ENCODE data around the gene BLTP3A.
A peak's percentile ranks its signal among the peaks of the same experiment; 100 is the strongest.
"Not testable (repeated sequence)": the region's sequence is repeated elsewhere in the genome, so short reads cannot be mapped to it uniquely, and the experiment has no call there.

The BLTP3A gene

DNA sequence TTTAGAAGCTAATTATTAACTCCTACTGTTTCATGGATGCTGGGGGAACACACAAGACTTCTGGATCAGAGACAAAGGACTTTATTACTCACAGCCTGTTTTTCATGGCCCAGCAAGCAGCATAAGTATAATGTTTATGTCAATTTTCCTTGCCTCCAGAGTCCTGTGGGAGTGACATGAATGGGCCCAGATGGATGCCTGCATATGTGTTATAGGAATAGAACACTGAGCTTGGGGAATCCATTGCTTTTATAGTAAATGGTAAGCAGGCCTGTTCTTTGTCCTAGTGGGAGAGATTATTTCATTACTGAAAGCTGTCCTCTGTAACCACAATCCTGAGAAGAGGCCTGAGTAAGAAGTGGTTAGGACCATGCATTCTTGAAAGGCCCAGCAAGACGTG, 25.6 kb downstream of the BLTP3A start:
- H3K4me3 ChIP-seq (ENCODE audit: low read length): no peak overlapping the region
- DNase-seq (ENCODE audit: low read depth): no peak
- TF ChIP-seq, protein P1, sequence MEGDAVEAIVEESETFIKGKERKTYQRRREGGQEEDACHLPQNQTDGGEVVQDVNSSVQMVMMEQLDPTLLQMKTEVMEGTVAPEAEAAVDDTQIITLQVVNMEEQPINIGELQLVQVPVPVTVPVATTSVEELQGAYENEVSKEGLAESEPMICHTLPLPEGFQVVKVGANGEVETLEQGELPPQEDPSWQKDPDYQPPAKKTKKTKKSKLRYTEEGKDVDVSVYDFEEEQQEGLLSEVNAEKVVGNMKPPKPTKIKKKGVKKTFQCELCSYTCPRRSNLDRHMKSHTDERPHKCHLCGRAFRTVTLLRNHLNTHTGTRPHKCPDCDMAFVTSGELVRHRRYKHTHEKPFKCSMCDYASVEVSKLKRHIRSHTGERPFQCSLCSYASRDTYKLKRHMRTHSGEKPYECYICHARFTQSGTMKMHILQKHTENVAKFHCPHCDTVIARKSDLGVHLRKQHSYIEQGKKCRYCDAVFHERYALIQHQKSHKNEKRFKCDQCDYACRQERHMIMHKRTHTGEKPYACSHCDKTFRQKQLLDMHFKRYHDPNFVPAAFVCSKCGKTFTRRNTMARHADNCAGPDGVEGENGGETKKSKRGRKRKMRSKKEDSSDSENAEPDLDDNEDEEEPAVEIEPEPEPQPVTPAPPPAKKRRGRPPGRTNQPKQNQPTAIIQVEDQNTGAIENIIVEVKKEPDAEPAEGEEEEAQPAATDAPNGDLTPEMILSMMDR (IDR thresholded peaks at IDR 0.05; ENCODE audit: insufficient read depth, low read depth, low read length, missing control alignments): no peak

DNA sequence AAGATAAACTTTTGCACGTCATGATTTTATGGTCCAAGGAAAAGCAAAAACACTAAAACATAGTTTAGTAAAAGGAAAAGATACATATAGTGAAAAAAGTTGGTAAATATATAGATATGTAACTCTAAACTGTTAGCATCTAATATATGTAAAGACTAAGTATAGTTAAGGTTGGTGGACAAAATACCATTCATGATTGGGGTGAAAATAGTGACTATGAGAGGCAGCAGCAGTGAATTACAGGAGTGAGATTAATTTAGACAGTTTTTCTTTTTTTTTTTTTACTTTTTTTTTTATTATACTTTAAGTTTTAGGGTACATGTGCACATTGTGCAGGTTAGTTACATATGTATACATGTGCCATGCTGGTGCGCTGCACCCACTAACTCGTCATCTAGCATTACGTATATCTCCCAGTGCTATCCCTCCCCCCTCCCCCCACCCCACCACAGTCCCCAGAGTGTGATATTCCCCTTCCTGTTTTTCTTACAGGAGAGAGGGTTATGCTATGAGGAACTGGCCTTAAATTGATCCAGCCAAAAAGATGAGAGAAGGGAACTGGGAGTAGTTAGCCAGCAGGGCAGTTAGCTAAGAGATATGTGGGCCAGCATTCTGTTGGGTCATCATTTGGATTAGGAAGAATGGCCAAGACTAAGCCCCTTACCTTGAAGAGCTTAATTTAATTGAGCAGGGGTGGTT, 27.1 kb downstream of the BLTP3A start:
- H3K4me3 ChIP-seq (ENCODE audit: low read length); DNase-seq (ENCODE audit: low read depth): not testable (repeated sequence)

DNA sequence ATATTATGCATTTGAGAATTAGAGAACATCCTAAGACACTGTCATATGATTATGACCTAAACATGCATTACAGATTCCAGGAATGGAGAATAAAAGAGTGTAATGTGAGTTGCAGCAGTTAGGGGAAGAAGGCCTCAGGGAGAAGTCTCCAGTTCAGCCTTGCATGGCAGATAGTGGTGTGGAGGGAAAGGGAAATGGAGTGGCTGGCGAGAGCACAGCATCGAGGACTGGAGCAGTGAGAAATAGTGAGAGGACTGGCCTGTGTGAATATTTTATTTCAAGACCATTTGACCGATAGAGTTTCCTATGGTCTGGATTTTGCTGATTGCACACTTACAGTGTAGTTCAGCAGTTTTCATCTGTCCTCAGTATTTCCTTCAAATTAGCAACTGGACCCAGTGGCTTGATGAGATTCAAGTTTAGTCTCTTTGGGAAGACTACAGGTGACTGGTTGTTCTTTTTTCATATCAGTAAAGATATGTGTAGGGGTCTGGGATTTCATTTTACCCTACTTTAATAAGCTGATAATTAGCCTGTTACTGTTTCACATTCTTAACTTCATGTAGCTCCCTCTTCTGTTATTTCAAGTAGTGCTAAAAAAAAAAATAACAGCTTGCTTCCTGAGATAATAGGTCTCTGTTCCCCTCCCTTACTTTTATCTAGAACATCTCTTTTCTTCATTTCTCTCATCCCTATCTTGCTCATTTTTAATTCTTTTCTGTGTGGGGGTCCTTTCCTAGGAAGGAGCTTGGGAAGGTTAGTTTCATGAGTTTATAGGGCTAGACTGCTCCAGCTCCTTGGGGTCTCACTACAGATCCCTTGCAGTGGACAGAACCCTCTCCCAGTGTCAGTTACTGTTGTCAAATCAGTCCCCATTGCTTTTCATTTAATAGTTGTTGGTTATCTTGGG, 27.9 kb downstream of the BLTP3A start:
- no peak overlapping the region for H3K4me3 ChIP-seq (ENCODE audit: low read length)
- no peak for DNase-seq (ENCODE audit: low read depth)
- TF ChIP-seq, protein P1 (IDR thresholded peaks at IDR 0.05; ENCODE audit: insufficient read depth, low read depth, low read length, missing control alignments): no peak

DNA sequence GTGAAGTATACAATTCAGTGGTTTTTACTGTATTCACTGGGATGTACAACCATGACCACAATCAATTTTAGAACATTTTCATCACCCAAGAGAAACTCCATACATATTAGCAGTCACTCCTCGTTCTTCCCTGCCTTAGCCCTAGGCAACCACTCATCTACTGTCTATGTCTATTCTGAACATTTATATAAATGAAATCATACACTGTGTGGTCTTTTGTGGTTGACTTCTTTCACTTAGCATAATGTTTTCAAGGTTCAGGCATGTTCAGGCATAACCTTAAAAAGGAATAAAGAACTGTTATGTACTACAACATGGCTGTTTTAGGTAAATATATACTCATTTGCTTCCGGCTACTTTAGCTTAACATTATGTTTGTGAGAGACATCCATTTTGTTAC, 37.3 kb downstream of the BLTP3A start:
- DNase-seq (ENCODE audit: low read depth): peak; percentile 91
- TF ChIP-seq, protein P1 (IDR thresholded peaks at IDR 0.05; ENCODE audit: insufficient read depth, low read depth, low read length, missing control alignments): no peak
- no peak overlapping the region for H3K4me3 ChIP-seq (ENCODE audit: low read length)

DNA sequence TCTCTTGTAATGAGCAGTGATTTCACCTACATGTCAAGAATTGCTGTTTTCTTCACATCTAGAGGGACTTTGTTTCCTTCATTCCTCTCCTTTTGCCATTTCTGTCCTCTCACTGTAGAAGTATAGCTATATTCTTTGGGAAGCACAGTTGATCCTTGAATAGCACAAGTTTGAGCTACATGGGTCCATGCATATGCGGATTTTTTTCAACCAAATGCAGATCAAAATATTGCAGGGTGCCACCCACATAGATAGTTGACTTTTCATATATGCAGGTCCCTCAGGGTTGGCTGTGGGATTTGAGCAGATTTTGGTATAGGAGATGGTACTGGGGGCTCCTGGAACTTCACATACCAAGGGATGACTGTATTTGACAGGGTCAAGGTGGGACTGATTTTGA, 41.1 kb downstream of the BLTP3A start:
- H3K4me3 ChIP-seq (ENCODE audit: low read length): no peak overlapping the region
- DNase-seq (ENCODE audit: low read depth): no peak
- TF ChIP-seq, protein P1 (IDR thresholded peaks at IDR 0.05; ENCODE audit: insufficient read depth, low read depth, low read length, missing control alignments): no peak

DNA sequence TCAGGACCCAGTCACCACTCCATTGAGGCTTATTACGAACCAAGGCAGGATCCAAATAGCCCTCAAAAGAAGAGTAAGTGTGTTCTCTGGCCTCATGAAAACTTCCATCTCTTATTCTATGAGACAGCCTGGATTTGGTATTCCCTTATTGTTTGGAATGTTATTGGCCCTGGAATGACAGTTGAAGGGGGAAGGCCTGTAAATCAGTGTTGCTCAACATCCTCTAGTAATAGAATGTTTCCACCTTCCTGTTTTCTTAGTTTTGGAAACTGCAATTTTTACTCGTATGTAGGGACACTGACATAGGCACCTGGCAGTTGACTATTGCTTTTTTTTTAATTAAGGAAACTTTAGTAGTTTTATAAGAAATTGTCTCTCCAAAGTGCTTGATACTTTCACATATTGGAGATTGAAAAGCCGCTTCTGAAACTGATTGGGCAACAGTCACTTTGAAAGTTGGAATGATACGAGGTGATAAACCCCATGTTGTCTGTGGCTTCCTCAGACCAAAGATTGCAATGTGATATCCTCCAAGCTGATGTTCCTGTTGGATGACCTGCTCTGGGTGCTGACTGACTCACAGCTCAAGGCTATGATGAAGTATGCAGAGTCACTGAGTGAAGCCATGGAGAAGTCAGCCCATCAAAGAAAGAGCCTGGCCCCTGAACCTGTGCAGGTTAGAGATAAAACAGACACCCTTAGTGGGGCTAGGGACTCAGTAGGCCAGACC, 43.1 kb downstream of the BLTP3A start:
- no peak overlapping the region for H3K4me3 ChIP-seq (ENCODE audit: low read length)

More for the DNA sequence above, 43.1 kb downstream of the BLTP3A start:
- peak; percentile 88 for DNase-seq (ENCODE audit: low read depth)
- TF ChIP-seq, protein P1 (IDR thresholded peaks at IDR 0.05; ENCODE audit: insufficient read depth, low read depth, low read length, missing control alignments): no peak

All from epithelial cell of esophagus (primary cell).